LoVo (cell line): ENCODE measurements around the gene ANKRD36C.
"Not testable (repeated sequence)": the region's sequence is repeated elsewhere in the genome, so short reads cannot be mapped to it uniquely, and the experiment has no call there.

Experiments used
- DNase-seq: peaks from one replicate; pipeline ENCODE4 v3.0.0-alpha.2; 2016; ENCODE audit warnings: low spot score

The ANKRD36C gene

DNA sequence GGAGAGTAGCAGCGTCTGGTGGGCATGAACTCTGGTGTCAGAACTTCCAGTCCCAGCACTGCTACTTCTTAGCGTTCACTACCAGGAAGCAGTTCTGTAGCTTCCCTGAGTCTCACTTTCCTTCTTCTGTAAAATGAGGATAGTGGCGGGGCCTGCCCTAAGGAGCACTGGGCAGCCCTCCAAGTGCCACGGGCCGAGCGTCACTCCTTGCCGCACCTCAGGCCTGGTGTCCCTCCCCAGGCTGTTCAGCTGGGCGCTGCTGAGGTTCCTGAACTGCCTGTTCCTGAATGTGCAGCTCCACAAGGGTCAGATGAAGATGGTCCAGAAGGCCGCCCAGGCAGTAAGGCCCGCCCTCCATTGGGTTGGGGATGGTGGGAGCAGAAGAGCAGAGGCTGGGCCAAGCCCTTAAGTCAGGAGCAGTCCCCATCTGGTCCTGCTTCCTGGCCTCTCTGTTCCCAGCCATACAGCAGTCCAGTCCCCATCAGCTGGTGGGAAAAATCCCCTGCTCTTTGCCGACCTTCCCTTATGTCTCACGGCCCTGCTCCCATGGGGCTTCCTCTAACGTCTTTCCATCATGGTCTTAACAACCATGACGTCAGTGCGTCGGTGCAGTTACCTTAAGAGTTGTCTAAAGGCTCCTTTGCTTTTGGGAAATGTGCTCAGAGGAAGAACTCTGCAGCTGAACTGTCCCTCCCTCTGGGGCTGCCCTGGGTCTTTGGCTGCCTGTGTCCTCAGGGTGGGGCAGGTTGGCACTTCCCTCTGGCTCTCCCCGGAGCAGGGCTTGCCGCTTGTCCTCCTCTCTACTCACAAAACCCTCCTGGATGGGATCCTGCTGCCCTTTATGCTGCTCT lies 195.2 kb downstream of the ANKRD36C start:
- not testable (repeated sequence) for DNase-seq

DNA sequence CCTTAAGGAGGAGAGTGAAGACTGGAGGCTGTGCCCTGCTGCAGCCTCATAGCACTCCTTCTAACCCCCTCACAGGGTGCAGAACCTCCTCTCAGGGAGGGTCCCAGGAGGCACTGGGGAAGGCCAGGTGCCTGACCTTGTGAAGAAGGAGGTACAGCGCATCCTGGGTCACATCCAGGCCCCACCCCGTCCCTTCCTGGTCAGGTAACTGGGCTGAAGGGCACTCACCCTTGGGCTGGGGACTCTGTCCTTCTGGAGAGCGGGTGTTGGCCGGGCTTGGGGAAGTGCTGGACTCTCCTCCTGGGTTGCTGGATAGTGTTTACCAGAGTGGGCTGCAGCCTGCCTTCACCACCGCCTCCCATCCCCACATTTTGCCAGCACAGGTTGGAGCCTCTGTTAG lies 197.7 kb downstream of the ANKRD36C start:
- not testable (repeated sequence) for DNase-seq

DNA sequence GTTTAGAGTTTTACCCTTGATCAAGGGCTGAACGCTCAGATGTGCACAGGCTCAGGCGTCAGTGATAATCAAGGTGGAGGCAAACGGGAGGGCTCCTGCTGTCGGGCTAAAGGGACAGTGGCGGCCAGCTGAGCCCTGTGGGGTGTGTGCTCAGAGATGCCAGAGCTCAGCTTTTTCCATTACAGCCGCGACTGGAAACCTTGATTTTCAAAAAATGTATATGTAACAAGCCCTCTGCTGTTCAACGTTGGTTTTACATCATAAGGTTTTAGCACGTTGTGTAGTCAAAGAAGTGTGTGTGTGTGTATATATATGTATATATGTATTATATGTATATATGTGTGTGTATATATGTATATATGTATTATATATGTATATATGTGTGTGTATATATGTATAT lies 201.4 kb downstream of the ANKRD36C start:
- DNase-seq, result not testable (repeated sequence)

DNA sequence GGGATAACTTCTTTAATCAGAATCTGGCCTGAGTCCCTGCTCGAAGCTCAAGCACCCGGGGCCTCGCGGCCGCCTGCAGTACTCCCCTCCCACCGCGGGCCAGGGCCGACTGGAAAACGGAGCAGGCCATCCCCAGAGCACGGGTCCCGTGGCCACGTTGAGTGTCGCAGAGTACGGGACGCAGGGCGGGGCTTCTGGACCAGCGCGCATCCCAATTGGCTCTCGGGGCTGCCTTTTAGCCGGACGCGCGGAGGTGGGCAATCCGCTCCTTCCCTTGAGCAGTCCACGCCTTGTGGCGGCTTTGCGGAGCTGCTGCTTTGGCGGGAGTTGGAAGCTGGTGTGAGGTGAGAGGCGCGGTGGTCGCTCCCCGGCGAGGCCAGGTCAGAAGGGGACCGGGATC lies 202.2 kb downstream of the ANKRD36C start:
- not testable (repeated sequence) for DNase-seq

DNA sequence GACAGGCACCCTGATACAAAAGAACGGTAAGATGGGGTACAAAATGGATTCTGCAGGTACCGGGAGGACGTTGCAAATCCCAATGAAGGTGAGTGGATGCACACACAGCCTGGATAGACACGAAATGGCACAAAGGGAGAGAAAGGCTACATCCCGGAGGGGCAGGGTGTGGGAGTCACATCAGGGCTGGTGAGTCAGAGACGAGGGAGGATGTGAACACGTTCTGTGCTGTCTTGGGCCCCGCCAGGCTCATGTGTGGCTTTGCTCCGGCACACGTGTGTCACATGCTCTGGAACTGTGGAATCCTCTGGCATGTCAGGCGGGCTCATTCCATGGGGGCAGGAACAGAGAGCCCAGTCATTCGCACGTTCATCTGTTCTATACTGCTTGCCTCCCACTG lies 203.0 kb downstream of the ANKRD36C start:
- not testable (repeated sequence) for DNase-seq
